GM18951 (cell line): Measurements from ENCODE around the gene ELOVL3.
"Not testable (repeated sequence)": the region's sequence is repeated elsewhere in the genome, so short reads cannot be mapped to it uniquely, and the experiment has no call there.

ENCODE experiments used
- POLR2A ChIP-seq: IDR thresholded peaks from 4 replicates; pipeline ENCODE4 v1.6.1; 2011; ENCODE audit warnings: mild to moderate bottlenecking; ENCODE audit not compliant: insufficient read length, insufficient read depth; ENCODE audit errors: extremely low read depth
- in situ Hi-C: fragments of 300-500 bp; cut with MboI; formaldehyde crosslinking; loops from one replicate; pipeline ENCODE4 v1.12.0; 2022; ENCODE audit warnings: low sequenced_read_pairs, mixed read lengths, inconsistent platforms; ENCODE audit not compliant: unreplicated experiment

ELOVL3 gene

GRCh38 chr10:102233997-102234396 lies 7.9 kb downstream of the ELOVL3 start:
- TF ChIP-seq POLR2A, result no peak
- in situ Hi-C loops, result no loop called here

- in situ Hi-C loops, result loop anchor here (5.0 kb wide), 1 partner anchor 112 kb away; no protein-coding TSS in a partner anchor
- no peak for TF ChIP-seq POLR2A
Measured at GRCh38 chr10:102234888-102235597, 8.9 kb downstream of the ELOVL3 start.

- in situ Hi-C loops, result loop anchor here (5.0 kb wide), 1 partner anchor 112 kb away; no protein-coding TSS in a partner anchor
- no peak for TF ChIP-seq POLR2A
Measured at GRCh38 chr10:102235598-102235920, 9.5 kb downstream of the ELOVL3 start.

GRCh38 chr10:102236006-102236405 lies 9.9 kb downstream of the ELOVL3 start:
- TF ChIP-seq POLR2A, result no peak
- in situ Hi-C loops, result loop anchor here (5.0 kb wide), 1 partner anchor 111 kb away; no protein-coding TSS in a partner anchor

- in situ Hi-C loops, result loop anchor here (5.0 kb wide), 1 partner anchor 110 kb away; no protein-coding TSS in a partner anchor
- TF ChIP-seq POLR2A, result no peak
Measured at GRCh38 chr10:102237711-102238252, 11.7 kb downstream of the ELOVL3 start.

- in situ Hi-C loops, result no loop called here
- no peak for TF ChIP-seq POLR2A
Measured at GRCh38 chr10:102240467-102241031, 14.4 kb downstream of the ELOVL3 start.

GRCh38 chr10:102241032-102241443 lies 14.9 kb downstream of the ELOVL3 start:
- in situ Hi-C loops, result no loop called here
- TF ChIP-seq POLR2A, result no peak

GRCh38 chr10:102241444-102242117 lies 15.5 kb downstream of the ELOVL3 start, which contains the start of gene PITX3:
PITX3 (minus strand) TSS chr10:102241512; CDS start chr10:102232080, 9,432 bp downstream.
- TF ChIP-seq POLR2A, result no peak
- in situ Hi-C loops, result no loop called here

GRCh38 chr10:102242118-102242485 lies 16.0 kb downstream of the ELOVL3 start:
- TF ChIP-seq POLR2A, result no peak
- in situ Hi-C loops, result no loop called here

GRCh38 chr10:102243309-102243708 lies 17.2 kb downstream of the ELOVL3 start:
- no peak for TF ChIP-seq POLR2A
- in situ Hi-C loops, result no loop called here

GRCh38 chr10:102245082-102245931 lies 19.2 kb downstream of the ELOVL3 start, which contains the start of gene GBF1:
GBF1 (plus strand) TSS chr10:102245532; CDS start chr10:102258939, 13,407 bp downstream.
- in situ Hi-C loops, result no loop called here
- TF ChIP-seq POLR2A, result peak; percentile 87

- TF ChIP-seq POLR2A, result no peak
- in situ Hi-C loops, result no loop called here
Measured at GRCh38 chr10:102245932-102246251, 19.8 kb downstream of the ELOVL3 start.

- TF ChIP-seq POLR2A, result no peak
- in situ Hi-C loops, result no loop called here
Measured at GRCh38 chr10:102246261-102246660, 20.2 kb downstream of the ELOVL3 start.

- TF ChIP-seq POLR2A, result no peak
- in situ Hi-C loops, result no loop called here
Measured at GRCh38 chr10:102247734-102248133, 21.6 kb downstream of the ELOVL3 start.

- in situ Hi-C loops, result not testable (repeated sequence)
Measured at GRCh38 chr10:102252508-102252907, 26.4 kb downstream of the ELOVL3 start.
